Esophagus squamous epithelium (tissue), 5 donors: Measurements from ENCODE around the gene ACSL5. TPM values are rescaled to one million over a fixed set of nuclear protein-coding genes. Genes with fewer than 3 reads are reported as not detected.
"Not testable (repeated sequence)": the region's sequence is repeated elsewhere in the genome, so short reads cannot be mapped to it uniquely, and the experiment has no call there.

Source experiments
- DNase-seq: peaks from one replicate; lab custom pipeline; 2025; lab: John Stamatoyannopoulos, UW
- H3K27ac ChIP-seq, 4 donors: fragments of 200-600 bp; sonication (generic); one replicate each; pipeline ENCODE4 v1.5.1; 2016 to 2019; ENCODE audit warnings: mild to moderate bottlenecking in 1 of 4
- H3K27me3 ChIP-seq, 4 donors: fragments of 200-600 bp; sonication (generic); 1 replicate in 3 of 4; 2 replicates in 1 of 4; pipeline versions ENCODE4 v1.5.1 to v1.6.0; 2017 to 2021; ENCODE audit warnings: antibody characterized with exemption in 1 of 4
- H3K36me3 ChIP-seq, 3 donors: fragments of 200-600 bp; sonication (generic); one replicate each; pipeline ENCODE4 v1.5.1; 2016 to 2019
- H3K4me1 ChIP-seq, 3 donors: fragments of 200-600 bp; sonication (generic); one replicate each; pipeline ENCODE4 v1.5.1; 2017 to 2019
- H3K4me3 ChIP-seq, 4 donors: fragments of 200-600 bp; sonication (generic); 1 replicate in 3 of 4; 2 replicates in 1 of 4; pipeline ENCODE4 v1.5.1; 2016 to 2019; ENCODE audit warnings: mild to moderate bottlenecking in 2 of 4, moderate library complexity in 1 of 4
- H3K9me3 ChIP-seq, 3 donors: fragments of 200-600 bp; sonication (generic); one replicate each; pipeline ENCODE4 v1.5.1; 2016 to 2019
- CTCF ChIP-seq, 6 experiments: fragments of 450-650 bp in 4 of 6; fragments of 200-600 bp in 2 of 6; sonication (generic) in 2 of 6; IDR thresholded peaks; one replicate each; pipeline ENCODE4 v1.5.1; 2016 to 2019; ENCODE audit warnings: antibody characterized with exemption in 6 of 6, mild to moderate bottlenecking in 4 of 6, moderate library complexity in 4 of 6
- POLR2A ChIP-seq, 4 donors: fragments of 450-650 bp; IDR thresholded peaks; one replicate each; pipeline ENCODE4 v1.6.1; 2017; ENCODE audit warnings: antibody characterized with exemption in 4 of 4, mild to moderate bottlenecking in 4 of 4, moderate library complexity in 3 of 4
- WGBS, 2 donors: methylation state at CpG; one replicate each; pipeline ENCODE4 v1.1.5; 2018; 5-methylcytosine and 5-hydroxymethylcytosine counted together
- intact Hi-C: fragments of 100-400 bp; cut with DNase I; formaldehyde crosslinking; loops from one replicate; pipeline ENCODE4 v1.15.0; 2022
- total RNA-seq, 4 donors: library from RNA; depleted of rRNA; stranded (reverse); fragments of >200 nt; gene quantifications; one replicate each; pipeline ENCODE4 v1.1.0, GENCODE V29; 2016
- donor health status: DM: yes; HTN: yes; CAD: no.

Gene ACSL5
- total RNA-seq, 4 donors from 2014 or later: 5.2 to 15.9 (median 8.2) TPM

- TF ChIP-seq POLR2A (IDR thresholded peaks at IDR 0.05) (no peak), CTCF (IDR thresholded peaks at IDR 0.05) (no peak)
- 49 to 62% methylated on average over 3 of the region's 3 CpGs for WGBS, 2 donors
- Histone ChIP-seq H3K27ac (no peak overlapping the region), H3K27me3 (no peaks in the 10 kb centered on the region), H3K4me3 (no peak overlapping the region), H3K36me3 (peaks cover 0 to 50% (median 0%) of the 10 kb centered on the region in 3 donors), H3K9me3 (no peaks in the 10 kb centered on the region), H3K4me1 (no peaks in the 10 kb centered on the region)
- no peak for DNase-seq
- intact Hi-C loops: no loop called here
Observed at GRCh38 chr10:112404617-112405016, 30.7 kb downstream of the ACSL5 start.

- H3K9me3 ChIP-seq, H3K4me1 ChIP-seq, intact Hi-C loops, DNase-seq, H3K4me3 ChIP-seq, H3K27ac ChIP-seq, H3K27me3 ChIP-seq: not testable (repeated sequence)
- peaks cover 0 to 56% (median 0%) of the 10 kb centered on the region in 3 donors for H3K36me3 ChIP-seq
- WGBS, 2 donors: 77 to 88% methylated on average over 2 of the region's 2 CpGs
Observed at GRCh38 chr10:112406806-112407205, 32.9 kb downstream of the ACSL5 start.

GRCh38 chr10:112407696-112408095 lies 33.8 kb downstream of the ACSL5 start:
- no peak for DNase-seq
- H3K27me3 ChIP-seq: no peaks in the 10 kb centered on the region
- no peak overlapping the region for H3K27ac ChIP-seq
- 95 to 96% methylated on average over 1 of the region's 1 CpG for WGBS, 2 donors
- intact Hi-C loops: no loop called here
- H3K4me3 ChIP-seq: no peak overlapping the region
- TF ChIP-seq POLR2A (IDR thresholded peaks at IDR 0.05) (no peak), CTCF (IDR thresholded peaks at IDR 0.05) (no peak)
- no peaks in the 10 kb centered on the region for H3K9me3 ChIP-seq
- H3K36me3 ChIP-seq: peaks cover 0 to 48% (median 0%) of the 10 kb centered on the region in 3 donors
- H3K4me1 ChIP-seq: no peaks in the 10 kb centered on the region

- intact Hi-C loops: no loop called here
- TF ChIP-seq CTCF (IDR thresholded peaks at IDR 0.05) (no peak), POLR2A (IDR thresholded peaks at IDR 0.05) (no peak)
- no peak for DNase-seq
- 66 to 86% methylated on average over 1 to 2 of the region's 2 CpGs for WGBS, 2 donors
- Histone ChIP-seq H3K36me3 (peaks cover 0 to 52% (median 0%) of the 10 kb centered on the region in 3 donors), H3K4me3 (no peak overlapping the region), H3K9me3 (no peaks in the 10 kb centered on the region), H3K27ac (no peak overlapping the region), H3K27me3 (no peaks in the 10 kb centered on the region), H3K4me1 (no peaks in the 10 kb centered on the region)
Observed at GRCh38 chr10:112409299-112409698, 35.4 kb downstream of the ACSL5 start.

- H3K36me3 ChIP-seq: peaks cover 0 to 54% (median 0%) of the 10 kb centered on the region in 3 donors
- no peak for DNase-seq
- H3K4me3 ChIP-seq: no peak overlapping the region
- H3K27me3 ChIP-seq: no peaks in the 10 kb centered on the region
- no peak overlapping the region for H3K27ac ChIP-seq
- no peaks in the 10 kb centered on the region for H3K4me1 ChIP-seq
- TF ChIP-seq CTCF (IDR thresholded peaks at IDR 0.05) (no peak), POLR2A (IDR thresholded peaks at IDR 0.05) (no peak)
- no peaks in the 10 kb centered on the region for H3K9me3 ChIP-seq
- 71 to 82% methylated on average over 4 of the region's 4 CpGs for WGBS, 2 donors
- intact Hi-C loops: no loop called here
Observed at GRCh38 chr10:112409755-112410154, 35.8 kb downstream of the ACSL5 start.

- no peaks in the 10 kb centered on the region for H3K4me1 ChIP-seq
- no peaks in the 10 kb centered on the region for H3K9me3 ChIP-seq
- intact Hi-C loops: no loop called here
- no peak overlapping the region for H3K4me3 ChIP-seq
- WGBS, 2 donors: 89 to 94% methylated on average over 2 of the region's 2 CpGs
- H3K27ac ChIP-seq: no peak overlapping the region
- H3K36me3 ChIP-seq: peaks cover 0 to 48% (median 0%) of the 10 kb centered on the region in 3 donors
- DNase-seq: no peak
- H3K27me3 ChIP-seq: no peaks in the 10 kb centered on the region
- TF ChIP-seq CTCF (IDR thresholded peaks at IDR 0.05): no peak
- no peak for TF ChIP-seq POLR2A (IDR thresholded peaks at IDR 0.05)
Observed at GRCh38 chr10:112412696-112413095, 38.8 kb downstream of the ACSL5 start.
